A172 (cell line): ENCODE data around the gene RABL2A. TPM values are rescaled to one million over a fixed set of nuclear protein-coding genes. Genes with fewer than 3 reads are reported as not detected.
"Not testable (repeated sequence)": the region's sequence is repeated elsewhere in the genome, so short reads cannot be mapped to it uniquely, and the experiment has no call there.

ENCODE experiments used
- DNase-seq: peaks from one replicate; pipeline ENCODE4 v3.0.0-alpha.2; 2015; ENCODE audit warnings: low spot score
- total RNA-seq: library from RNA; depleted of rRNA; stranded (reverse); fragments of >200 nt; shearing (Covaris generic); gene quantifications from 2 replicates; pipeline ENCODE4 v1.2.3, GENCODE V29; 2014; rRNA removed

Gene RABL2A
- total RNA-seq, 1 experiment from 2014 or later: 14.4 TPM

GRCh38 chr2:113685471-113685870 lies 58.4 kb downstream of the RABL2A start:
- no peak for DNase-seq

- DNase-seq: no peak
Measured at GRCh38 chr2:113686537-113686936, 59.5 kb downstream of the RABL2A start.

- DNase-seq: not testable (repeated sequence)
Measured at GRCh38 chr2:113690871-113691270, 63.8 kb downstream of the RABL2A start.

Other genes with a start within 250 kb of the RABL2A start
- gene ZNG1B, start 189.6 kb upstream of the RABL2A start, total RNA-seq: 30.7 and 30.8 TPM in 2 replicates
- gene FOXD4L1, start 128.6 kb upstream of the RABL2A start, total RNA-seq: 0.22 TPM in 1 of 2 replicates, not detected in the other
- gene SLC35F5, start 129.4 kb downstream of the RABL2A start, total RNA-seq: 82.8 and 90.9 TPM in 2 replicates